ENCODE results near the gene HIP1R. TPM values are rescaled to one million over a fixed set of nuclear protein-coding genes. Genes with fewer than 3 reads are reported as not detected.

The HIP1R gene
- total and polyA plus RNA-seq, 8 donors = 52.1 to 395 (median 89.8) TPM

- peaks cover 19 to 34% (median 31%) of the 10 kb centered on the region in 4 donors for H3K4me1 ChIP-seq
- 80 to 89% (median 87%) methylated on average over 18 to 27 of the region's 27 CpGs for WGBS, 5 donors
- intact Hi-C loops (cut with DNase I; ENCODE audit: low total_unique reads) = loop anchor here (10.0 kb wide), 1 partner anchor 56 kb away; no protein-coding TSS in a partner anchor
- peaks cover 16 to 67% (median 60%) of the 10 kb centered on the region in 4 donors for H3K36me3 ChIP-seq
- H3K27ac ChIP-seq = peak overlapping the region in 4 of 5 donors; percentile 41 to 69 (median 58)
- no peaks in the 10 kb centered on the region for H3K27me3 ChIP-seq
- TF ChIP-seq, protein P1, sequence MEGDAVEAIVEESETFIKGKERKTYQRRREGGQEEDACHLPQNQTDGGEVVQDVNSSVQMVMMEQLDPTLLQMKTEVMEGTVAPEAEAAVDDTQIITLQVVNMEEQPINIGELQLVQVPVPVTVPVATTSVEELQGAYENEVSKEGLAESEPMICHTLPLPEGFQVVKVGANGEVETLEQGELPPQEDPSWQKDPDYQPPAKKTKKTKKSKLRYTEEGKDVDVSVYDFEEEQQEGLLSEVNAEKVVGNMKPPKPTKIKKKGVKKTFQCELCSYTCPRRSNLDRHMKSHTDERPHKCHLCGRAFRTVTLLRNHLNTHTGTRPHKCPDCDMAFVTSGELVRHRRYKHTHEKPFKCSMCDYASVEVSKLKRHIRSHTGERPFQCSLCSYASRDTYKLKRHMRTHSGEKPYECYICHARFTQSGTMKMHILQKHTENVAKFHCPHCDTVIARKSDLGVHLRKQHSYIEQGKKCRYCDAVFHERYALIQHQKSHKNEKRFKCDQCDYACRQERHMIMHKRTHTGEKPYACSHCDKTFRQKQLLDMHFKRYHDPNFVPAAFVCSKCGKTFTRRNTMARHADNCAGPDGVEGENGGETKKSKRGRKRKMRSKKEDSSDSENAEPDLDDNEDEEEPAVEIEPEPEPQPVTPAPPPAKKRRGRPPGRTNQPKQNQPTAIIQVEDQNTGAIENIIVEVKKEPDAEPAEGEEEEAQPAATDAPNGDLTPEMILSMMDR (IDR thresholded peaks at IDR 0.05) = no peak
- no peak for TF ChIP-seq POLR2A (IDR thresholded peaks at IDR 0.05)
- no peak for TF ChIP-seq POLR2AphosphoS5 (IDR thresholded peaks at IDR 0.05)
- no peak for TF ChIP-seq EP300 (IDR thresholded peaks at IDR 0.05)
- DNase-seq = no peak
- H3K9me3 ChIP-seq = no peaks in the 10 kb centered on the region
- H3K4me3 ChIP-seq = no peak overlapping the region
Observed at GRCh38 chr12:122850695-122851350, 15.6 kb downstream of the HIP1R start.

DNA sequence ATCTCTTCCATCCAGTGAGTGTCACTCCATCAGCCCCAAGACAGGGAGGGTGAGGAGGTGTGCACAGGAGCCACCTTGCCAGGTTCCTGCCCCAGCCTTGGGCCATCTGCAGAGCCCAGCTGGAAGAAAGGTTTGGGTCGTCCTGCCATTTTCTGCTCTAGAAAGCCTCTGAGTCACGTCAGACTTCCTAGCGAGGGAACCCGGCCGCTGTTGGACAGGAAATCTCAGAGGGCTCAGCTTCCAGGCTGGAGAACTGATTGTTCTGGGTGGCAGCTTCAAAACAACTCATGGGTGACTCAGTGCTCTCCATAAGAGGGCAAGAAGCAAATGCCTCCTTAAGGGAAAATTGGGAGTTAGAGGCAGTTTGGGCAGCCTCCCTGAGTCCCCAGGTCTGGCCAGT, 16.6 kb downstream of the HIP1R start:
- TF ChIP-seq EP300 (IDR thresholded peaks at IDR 0.05) = no peak
- peak in 1 of 3 donors; percentile 14 for TF ChIP-seq POLR2AphosphoS5 (IDR thresholded peaks at IDR 0.05)
- WGBS, 5 donors = 54 to 76% (median 61%) methylated on average over 5 of the region's 5 CpGs
- Histone ChIP-seq H3K4me3 (no peak overlapping the region), H3K36me3 (peaks cover 26 to 75% (median 69%) of the 10 kb centered on the region in 4 donors), H3K9me3 (no peaks in the 10 kb centered on the region), H3K4me1 (peaks cover 16 to 29% (median 22%) of the 10 kb centered on the region in 4 donors), H3K27me3 (no peaks in the 10 kb centered on the region), H3K27ac (peak overlapping the region; percentile 34 to 69 (median 47))
- no peak for DNase-seq
- intact Hi-C loops (cut with DNase I; ENCODE audit: low total_unique reads) = loop anchor here (10.0 kb wide), 1 partner anchor 57 kb away; no protein-coding TSS in a partner anchor

- Histone ChIP-seq H3K36me3 (peaks cover 30 to 83% (median 77%) of the 10 kb centered on the region in 4 donors), H3K9me3 (no peaks in the 10 kb centered on the region), H3K27ac (peak overlapping the region; percentile 28 to 69 (median 47)), H3K4me1 (peaks cover 16 to 32% (median 22%) of the 10 kb centered on the region in 4 donors), H3K4me3 (no peak overlapping the region), H3K27me3 (no peaks in the 10 kb centered on the region)
- intact Hi-C loops (cut with DNase I; ENCODE audit: low total_unique reads) = loop anchor here (10.0 kb wide), 1 partner anchor 58 kb away; no protein-coding TSS in a partner anchor
- no peak for DNase-seq
- 36 to 58% (median 47%) methylated on average over 14 to 18 of the region's 18 CpGs for WGBS, 5 donors
- TF ChIP-seq POLR2A (IDR thresholded peaks at IDR 0.05) (no peak), EP300 (IDR thresholded peaks at IDR 0.05) (no peak), POLR2AphosphoS5 (IDR thresholded peaks at IDR 0.05) (no peak)
- TF ChIP-seq, protein P1 (IDR thresholded peaks at IDR 0.05) = no peak
Observed at GRCh38 chr12:122852336-122853275, 17.3 kb downstream of the HIP1R start.

DNA sequence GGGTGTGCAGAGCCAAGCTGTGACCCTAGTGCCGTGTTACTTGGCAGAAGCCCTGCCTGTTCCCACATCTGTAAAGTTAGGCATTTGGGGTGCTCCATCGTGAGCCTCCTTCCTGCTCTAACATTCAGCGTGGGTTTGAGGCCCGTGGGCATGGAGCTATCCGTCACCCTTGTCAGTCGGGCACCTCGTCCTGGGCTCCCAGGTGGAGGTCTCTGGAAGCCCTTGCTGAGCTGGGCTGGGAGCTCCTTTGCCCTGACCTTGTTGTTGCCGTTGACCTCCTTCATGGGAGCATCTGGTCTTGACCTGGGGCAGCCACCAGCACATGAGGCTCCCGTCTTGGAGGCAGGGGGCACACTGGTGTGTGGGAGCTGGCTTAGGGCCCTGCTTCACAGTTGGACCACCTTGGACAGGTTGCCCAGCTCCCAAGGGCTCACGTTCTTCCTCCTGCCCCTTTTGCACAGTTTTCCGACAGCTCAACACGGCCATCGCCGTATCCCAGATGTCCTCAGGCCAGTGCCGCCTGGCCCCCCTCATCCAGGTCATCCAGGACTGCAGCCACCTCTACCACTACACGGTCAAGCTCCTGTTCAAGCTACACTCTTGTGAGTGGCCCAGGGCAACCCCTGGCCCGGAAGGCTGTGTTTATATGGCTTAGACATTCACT, 18.5 kb downstream of the HIP1R start:
- Histone ChIP-seq H3K9me3 (no peaks in the 10 kb centered on the region), H3K4me1 (peaks cover 16 to 43% (median 26%) of the 10 kb centered on the region in 4 donors), H3K27me3 (no peaks in the 10 kb centered on the region), H3K4me3 (no peak overlapping the region), H3K27ac (peak overlapping the region in 4 of 5 donors; percentile 0 to 47 (median 22)), H3K36me3 (peaks cover 35 to 85% (median 78%) of the 10 kb centered on the region in 4 donors)
- no peak for DNase-seq
- 78 to 87% (median 84%) methylated on average over 16 to 17 of the region's 17 CpGs for WGBS, 5 donors
- intact Hi-C loops (cut with DNase I; ENCODE audit: low total_unique reads) = loop anchor here (10.0 kb wide), 1 partner anchor 59 kb away; no protein-coding TSS in a partner anchor
- no peak for TF ChIP-seq POLR2AphosphoS5 (IDR thresholded peaks at IDR 0.05)
- TF ChIP-seq POLR2A (IDR thresholded peaks at IDR 0.05) = no peak
- TF ChIP-seq EP300 (IDR thresholded peaks at IDR 0.05) = no peak
- TF ChIP-seq, protein P1 (IDR thresholded peaks at IDR 0.05) = no peak
